Measurements from ENCODE around the gene GJC2. TPM values are rescaled to one million over a fixed set of nuclear protein-coding genes. Genes with fewer than 3 reads are reported as not detected.
A peak's percentile ranks its signal among the peaks of the same experiment; 100 is the strongest.

Gene GJC2
- total RNA-seq, 1 experiment from 2014 or later = 0.48 TPM

GRCh38 chr1:228114827-228115226 lies 34.9 kb upstream of the GJC2 start:
- no peak for DNase-seq (ENCODE audit: low read depth)

DNA sequence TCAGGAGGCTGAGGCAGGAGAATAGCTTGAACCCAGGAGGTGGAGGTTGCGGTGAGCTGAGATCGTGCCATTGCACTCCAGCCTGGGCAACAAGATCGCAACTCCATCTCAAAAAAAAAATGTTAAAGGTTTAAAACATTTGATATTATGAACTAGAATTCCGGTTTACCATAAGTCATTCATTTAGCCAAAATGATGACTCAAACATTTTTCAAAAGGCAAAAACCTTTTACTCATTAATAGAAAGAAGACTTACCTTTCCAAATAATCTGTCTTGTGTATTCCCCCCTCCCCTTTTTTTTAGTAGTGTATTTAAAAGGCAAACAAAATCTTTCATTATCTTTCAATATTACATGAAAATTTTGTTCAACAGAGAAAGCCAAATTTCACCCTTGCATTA lies 32.4 kb upstream of the GJC2 start:
- no peak for DNase-seq (ENCODE audit: low read depth)

GRCh38 chr1:228118040-228118439 lies 31.7 kb upstream of the GJC2 start:
- DNase-seq (ENCODE audit: low read depth) = no peak

GRCh38 chr1:228120351-228120750 lies 29.4 kb upstream of the GJC2 start:
- DNase-seq (ENCODE audit: low read depth) = no peak

- no peak for DNase-seq (ENCODE audit: low read depth)
These were observed 28.8 kb upstream of the GJC2 start for GRCh38 chr1:228120857-228121489.

DNA sequence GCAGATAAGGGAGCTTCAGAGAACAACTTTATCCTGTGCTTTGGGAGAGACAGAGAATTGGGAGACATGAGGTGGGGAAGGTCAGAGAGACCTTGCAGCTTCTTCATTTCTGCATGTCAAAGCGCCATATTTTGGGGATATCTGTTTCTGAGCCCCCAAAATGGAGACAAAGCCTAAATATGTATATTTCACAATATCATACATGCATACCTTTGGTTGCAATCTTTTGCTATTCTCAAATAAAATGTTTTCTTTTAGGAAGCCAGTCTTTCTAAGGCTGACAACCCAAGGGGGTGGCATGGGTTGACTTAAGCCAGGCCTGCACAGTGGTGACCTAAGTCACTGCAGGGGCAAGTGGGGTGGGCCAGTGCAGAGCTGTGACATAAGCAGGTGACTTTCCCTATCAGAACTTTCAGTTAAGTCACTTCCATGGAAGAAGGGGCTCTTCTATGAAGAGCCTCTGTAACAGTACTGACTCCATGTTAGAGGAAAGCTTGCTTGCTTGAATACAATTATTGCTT lies 26.7 kb upstream of the GJC2 start:
- no peak for DNase-seq (ENCODE audit: low read depth)

DNA sequence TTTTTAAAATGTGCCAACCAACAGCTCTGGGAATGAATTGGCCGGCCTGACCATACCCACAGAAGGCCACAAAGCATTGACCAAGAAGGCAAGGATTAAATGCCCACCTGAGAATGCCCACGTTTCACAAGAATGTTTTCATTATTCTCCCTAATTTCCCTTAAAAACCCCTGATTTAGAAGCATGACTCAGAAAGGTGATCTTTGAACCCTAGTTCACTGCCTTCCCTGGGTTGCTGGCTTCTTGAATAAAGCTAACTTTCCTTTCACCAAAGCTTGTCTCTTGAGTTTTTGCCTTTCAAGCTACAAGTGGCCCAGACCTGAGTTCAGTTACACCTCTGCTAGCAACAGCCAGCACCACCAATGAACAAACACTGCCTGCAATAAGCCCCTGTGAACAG lies 26.2 kb upstream of the GJC2 start:
- DNase-seq (ENCODE audit: low read depth) = no peak

DNA sequence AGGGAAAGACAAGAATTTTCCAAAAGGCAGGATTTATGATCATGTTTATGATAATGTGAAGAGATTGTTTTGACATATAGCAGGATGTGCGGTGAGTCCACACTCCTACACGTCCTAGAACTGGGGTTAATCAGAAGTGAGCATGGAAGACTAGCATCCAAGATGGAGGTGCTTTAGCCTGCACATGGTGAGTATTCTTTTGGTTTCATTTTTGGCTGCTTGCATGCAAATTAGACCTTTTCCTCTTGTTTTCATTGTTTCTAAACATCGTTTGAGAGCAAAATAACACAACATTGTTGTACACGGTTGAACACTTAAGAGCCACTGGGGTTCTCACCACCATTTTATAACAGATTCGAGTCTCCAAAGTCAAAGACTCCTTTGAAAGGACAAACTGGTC lies 24.5 kb upstream of the GJC2 start:
- DNase-seq (ENCODE audit: low read depth) = no peak

GRCh38 chr1:228131766-228132165 lies 18.0 kb upstream of the GJC2 start:
- no peak for DNase-seq (ENCODE audit: low read depth)

DNA sequence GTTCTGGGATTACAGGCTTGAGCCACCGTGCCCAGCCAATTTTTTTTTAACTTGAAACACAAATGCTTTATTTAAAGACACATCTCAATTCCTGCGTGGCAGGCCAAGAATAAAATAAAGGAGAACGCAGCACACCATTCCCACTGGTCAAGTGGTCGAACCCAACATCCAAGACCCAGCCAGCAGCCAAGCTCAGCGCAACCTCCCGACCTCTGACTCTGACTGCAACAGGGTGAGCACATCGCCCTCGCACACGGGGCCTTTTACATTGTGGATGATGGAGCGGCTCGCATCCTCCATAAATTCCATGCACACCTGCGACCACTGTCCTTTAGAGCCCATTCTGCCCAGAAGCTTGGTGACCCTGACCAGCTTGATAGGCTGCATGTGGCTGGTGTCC lies 15.1 kb upstream of the GJC2 start:
- no peak for DNase-seq (ENCODE audit: low read depth)

- DNase-seq (ENCODE audit: low read depth) = no peak
These were observed 12.8 kb upstream of the GJC2 start for GRCh38 chr1:228136901-228137300.

GRCh38 chr1:228139406-228139930 lies 10.3 kb upstream of the GJC2 start:
- DNase-seq (ENCODE audit: low read depth) = no peak

GRCh38 chr1:228139931-228140723 lies 9.6 kb upstream of the GJC2 start, which contains the start of gene GUK1:
TSS of gene GUK1 (plus strand) at chr1:228140279. CDS start at chr1:228140303, 24 bp downstream.
- peak; percentile 99 for DNase-seq (ENCODE audit: low read depth)

DNA sequence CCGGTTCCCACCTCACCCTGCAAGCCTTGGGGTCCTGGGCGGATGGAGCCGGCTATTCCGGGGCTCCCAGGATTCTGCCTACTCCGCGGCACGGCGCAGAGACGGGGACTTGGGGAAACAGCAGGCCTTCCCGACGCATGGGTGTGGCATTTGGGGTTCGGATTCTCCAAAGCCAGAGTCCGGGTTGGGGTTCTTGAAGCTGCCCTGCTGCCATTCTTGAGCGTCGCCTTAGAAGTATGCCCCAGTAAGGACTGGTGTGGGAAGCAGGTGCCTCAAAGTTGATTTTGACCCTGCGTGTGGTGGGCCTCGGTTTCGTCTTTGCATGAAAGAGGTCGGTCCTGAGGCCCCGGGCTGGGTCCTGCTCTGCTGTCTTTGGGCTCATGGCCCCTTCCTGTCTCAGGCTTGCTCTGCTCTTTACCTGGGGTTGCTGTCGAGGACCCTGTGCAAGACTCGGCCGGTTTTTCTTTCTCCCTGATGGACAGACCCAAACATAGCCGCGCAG lies 9.0 kb upstream of the GJC2 start:
- no peak for DNase-seq (ENCODE audit: low read depth)

- peak; percentile 82 for DNase-seq (ENCODE audit: low read depth)
These were observed 8.3 kb upstream of the GJC2 start for GRCh38 chr1:228141226-228142044.

DNA sequence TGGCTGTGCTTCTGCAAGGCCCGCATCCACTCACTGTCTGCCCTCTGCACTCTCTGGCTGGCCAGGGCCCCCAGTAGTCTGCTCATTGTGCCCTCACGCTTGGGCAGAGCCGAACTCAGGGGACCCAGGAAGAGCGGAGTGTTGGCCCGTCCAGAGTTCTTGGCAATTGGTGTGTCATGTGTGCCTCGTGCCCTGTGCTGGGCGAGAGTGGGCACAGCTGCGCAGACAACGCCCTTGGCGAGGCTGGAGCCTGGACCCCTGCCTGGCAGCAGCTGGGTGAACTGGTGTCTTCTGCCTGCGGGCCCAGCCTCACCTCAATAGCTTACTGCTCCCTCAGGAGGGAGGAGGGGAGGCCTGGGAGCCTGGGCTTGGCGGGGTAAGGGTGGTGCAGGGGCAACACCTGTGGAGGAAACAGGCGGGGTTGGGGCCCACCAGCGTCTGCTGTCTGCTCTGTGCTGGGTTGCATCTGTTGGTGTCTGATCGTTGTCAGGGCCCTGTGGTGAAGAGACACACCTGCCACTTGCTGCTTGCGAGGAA lies 7.5 kb upstream of the GJC2 start:
- no peak for DNase-seq (ENCODE audit: low read depth)

GRCh38 chr1:228142701-228143136 lies 7.0 kb upstream of the GJC2 start:
- DNase-seq (ENCODE audit: low read depth) = no peak

GRCh38 chr1:228143480-228144192 lies 6.1 kb upstream of the GJC2 start:
- no peak for DNase-seq (ENCODE audit: low read depth)

GRCh38 chr1:228144193-228144992 lies 5.3 kb upstream of the GJC2 start:
- DNase-seq (ENCODE audit: low read depth) = no peak

GRCh38 chr1:228144993-228145343 lies 4.8 kb upstream of the GJC2 start:
- DNase-seq (ENCODE audit: low read depth) = no peak
